GM21360 (cell line): Measurements from ENCODE around the gene NOXRED1.

Experiments
- ATAC-seq: cut with Tn5 transposase; IDR thresholded peaks from one replicate; pipeline ENCODE4 v1.9.1; 2021; ENCODE audit warnings: mild to moderate bottlenecking, moderate library complexity; ENCODE audit not compliant: unreplicated experiment

Gene NOXRED1

GRCh38 chr14:77344377-77344996, 78.8 kb downstream of the NOXRED1 start:
- no peak for ATAC-seq
